Hepatocyte (in vitro differentiated cells): ENCODE data around the gene SLC44A5. TPM values are rescaled to one million over a fixed set of nuclear protein-coding genes. Genes with fewer than 3 reads are reported as not detected.

ENCODE experiments used
- DNase-seq: peaks from one replicate; pipeline ENCODE4 v3.0.0-alpha.2; 2016; ENCODE audit warnings: low spot score
- H2AFZ ChIP-seq: fragments of 200-600 bp; sonication (generic); 2 replicates; pipeline ENCODE4 v1.6.0; 2016; ENCODE audit warnings: antibody characterized with exemption, mild to moderate bottlenecking
- H3K27ac ChIP-seq: fragments of 200-600 bp; sonication (generic); 2 replicates; pipeline ENCODE4 v1.5.1; 2016; ENCODE audit warnings: mild to moderate bottlenecking
- H3K27me3 ChIP-seq: fragments of 200-600 bp; sonication (generic); 2 replicates; pipeline ENCODE4 v1.6.1; 2016
- H3K36me3 ChIP-seq: fragments of 200-600 bp; sonication (generic); replicated peaks from 2 replicates; pipeline ENCODE4 v1.5.1; 2016; ENCODE audit warnings: low read depth; ENCODE audit not compliant: insufficient read depth
- H3K4me1 ChIP-seq: fragments of 200-600 bp; sonication (generic); 2 replicates; pipeline ENCODE4 v1.5.1; 2016; ENCODE audit warnings: mild to moderate bottlenecking, moderate library complexity; ENCODE audit not compliant: insufficient read depth
- H3K4me2 ChIP-seq: fragments of 200-600 bp; sonication (generic); 2 replicates; pipeline ENCODE4 v1.6.0; 2016
- H3K4me3 ChIP-seq: fragments of 200-600 bp; sonication (generic); 2 replicates; pipeline ENCODE4 v1.5.1; 2016; ENCODE audit warnings: mild to moderate bottlenecking
- H3K79me2 ChIP-seq: fragments of 200-600 bp; sonication (generic); 2 replicates; pipeline ENCODE4 v1.6.0; 2017; ENCODE audit warnings: mild to moderate bottlenecking
- H3K9me2 ChIP-seq: fragments of 200-600 bp; sonication (generic); replicated peaks from 2 replicates; pipeline ENCODE4 v1.6.0; 2017; ENCODE audit warnings: mild to moderate bottlenecking; ENCODE audit not compliant: insufficient read depth
- H3K9me3 ChIP-seq: fragments of 200-600 bp; sonication (generic); 2 replicates; pipeline ENCODE4 v1.5.1; 2016; ENCODE audit warnings: low read depth, mild to moderate bottlenecking
- H4K20me1 ChIP-seq: fragments of 200-600 bp; sonication (generic); 2 replicates; pipeline ENCODE4 v1.6.0; 2016; ENCODE audit warnings: mild to moderate bottlenecking; ENCODE audit not compliant: insufficient read depth, poor library complexity, severe bottlenecking
- EZH2 ChIP-seq: fragments of 200-600 bp; sonication (generic); IDR thresholded peaks from 2 replicates; pipeline ENCODE4 v1.6.1; 2016; ENCODE audit warnings: antibody characterized with exemption, mild to moderate bottlenecking, borderline replicate concordance
- EZH2phosphoT487 ChIP-seq: fragments of 200-600 bp; sonication (generic); IDR thresholded peaks from one replicate; pipeline ENCODE4 v1.6.1; 2018; ENCODE audit warnings: antibody characterized with exemption, mild to moderate bottlenecking, low read depth, moderate library complexity; ENCODE audit not compliant: unreplicated experiment, severe bottlenecking
- WGBS: methylation state at CpG from one replicate; pipeline ENCODE4 v1.1.6; 2016; ENCODE audit warnings: low lambda C conversion rate; ENCODE audit errors: missing lambda C conversion rate; 5-methylcytosine and 5-hydroxymethylcytosine counted together
- polyA plus RNA-seq: library from polyadenylated mRNA; unstranded; fragments of >200 nt; fragmentation: Nextera tagmentation; extraction: Ambion mirVana; gene quantifications from 2 replicates; pipeline ENCODE4 v1.2.1, GENCODE V29; 2016
- total RNA-seq: library from RNA; depleted of rRNA; stranded (reverse); fragments of >200 nt; gene quantifications from 2 replicates; pipeline ENCODE4 v1.2.3, GENCODE V29; 2014
- TF ChIP-seq, protein P1 (sequence below): fragments of 200-600 bp; sonication (generic); IDR thresholded peaks from 2 replicates; pipeline ENCODE4 v1.5.1; 2016; ENCODE audit warnings: antibody characterized with exemption, mild to moderate bottlenecking; ENCODE audit not compliant: poor library complexity

SLC44A5 gene
- total and polyA plus RNA-seq, 2 experiments from 2014 or later, result 2.1 to 4.8 TPM

DNA sequence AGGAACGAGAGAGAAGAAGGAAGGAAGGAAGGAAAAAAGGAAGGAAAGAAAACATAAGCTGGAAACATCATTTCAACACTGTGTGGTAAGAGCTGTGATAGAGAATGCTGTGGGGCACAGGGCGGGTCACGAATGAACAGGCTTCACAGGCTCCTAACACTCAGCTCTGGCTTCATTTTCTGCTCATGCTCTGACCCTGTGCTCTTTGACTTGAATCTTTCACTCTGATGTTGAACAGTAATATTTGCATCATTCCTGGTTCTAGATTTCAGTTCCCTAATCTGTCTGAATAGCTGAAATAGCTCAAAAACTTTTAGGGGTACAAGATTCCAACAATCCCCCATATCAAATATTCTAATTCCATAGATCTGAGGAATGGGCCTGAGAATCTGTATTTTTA is 269.4 kb downstream of the SLC44A5 start:
- Histone ChIP-seq H3K4me3 (no peak overlapping the region), H4K20me1 (no peaks in the 10 kb centered on the region), H3K36me3 (no peaks in the 10 kb centered on the region), H3K4me1 (no peaks in the 10 kb centered on the region), H3K9me2 (no peaks in the 10 kb centered on the region), H3K4me2 (no peak overlapping the region), H3K27ac (no peak overlapping the region), H3K27me3 (no peaks in the 10 kb centered on the region), H3K9me3 (no peaks in the 10 kb centered on the region), H3K79me2 (no peaks in the 10 kb centered on the region), H2AFZ (no peak overlapping the region)
- no peak for DNase-seq
- WGBS, result 100% methylated on average over 2 of the region's 3 CpGs
- TF ChIP-seq, protein P1, sequence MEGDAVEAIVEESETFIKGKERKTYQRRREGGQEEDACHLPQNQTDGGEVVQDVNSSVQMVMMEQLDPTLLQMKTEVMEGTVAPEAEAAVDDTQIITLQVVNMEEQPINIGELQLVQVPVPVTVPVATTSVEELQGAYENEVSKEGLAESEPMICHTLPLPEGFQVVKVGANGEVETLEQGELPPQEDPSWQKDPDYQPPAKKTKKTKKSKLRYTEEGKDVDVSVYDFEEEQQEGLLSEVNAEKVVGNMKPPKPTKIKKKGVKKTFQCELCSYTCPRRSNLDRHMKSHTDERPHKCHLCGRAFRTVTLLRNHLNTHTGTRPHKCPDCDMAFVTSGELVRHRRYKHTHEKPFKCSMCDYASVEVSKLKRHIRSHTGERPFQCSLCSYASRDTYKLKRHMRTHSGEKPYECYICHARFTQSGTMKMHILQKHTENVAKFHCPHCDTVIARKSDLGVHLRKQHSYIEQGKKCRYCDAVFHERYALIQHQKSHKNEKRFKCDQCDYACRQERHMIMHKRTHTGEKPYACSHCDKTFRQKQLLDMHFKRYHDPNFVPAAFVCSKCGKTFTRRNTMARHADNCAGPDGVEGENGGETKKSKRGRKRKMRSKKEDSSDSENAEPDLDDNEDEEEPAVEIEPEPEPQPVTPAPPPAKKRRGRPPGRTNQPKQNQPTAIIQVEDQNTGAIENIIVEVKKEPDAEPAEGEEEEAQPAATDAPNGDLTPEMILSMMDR, result no peak
- no peak for TF ChIP-seq EZH2phosphoT487
- no peak for TF ChIP-seq EZH2

DNA sequence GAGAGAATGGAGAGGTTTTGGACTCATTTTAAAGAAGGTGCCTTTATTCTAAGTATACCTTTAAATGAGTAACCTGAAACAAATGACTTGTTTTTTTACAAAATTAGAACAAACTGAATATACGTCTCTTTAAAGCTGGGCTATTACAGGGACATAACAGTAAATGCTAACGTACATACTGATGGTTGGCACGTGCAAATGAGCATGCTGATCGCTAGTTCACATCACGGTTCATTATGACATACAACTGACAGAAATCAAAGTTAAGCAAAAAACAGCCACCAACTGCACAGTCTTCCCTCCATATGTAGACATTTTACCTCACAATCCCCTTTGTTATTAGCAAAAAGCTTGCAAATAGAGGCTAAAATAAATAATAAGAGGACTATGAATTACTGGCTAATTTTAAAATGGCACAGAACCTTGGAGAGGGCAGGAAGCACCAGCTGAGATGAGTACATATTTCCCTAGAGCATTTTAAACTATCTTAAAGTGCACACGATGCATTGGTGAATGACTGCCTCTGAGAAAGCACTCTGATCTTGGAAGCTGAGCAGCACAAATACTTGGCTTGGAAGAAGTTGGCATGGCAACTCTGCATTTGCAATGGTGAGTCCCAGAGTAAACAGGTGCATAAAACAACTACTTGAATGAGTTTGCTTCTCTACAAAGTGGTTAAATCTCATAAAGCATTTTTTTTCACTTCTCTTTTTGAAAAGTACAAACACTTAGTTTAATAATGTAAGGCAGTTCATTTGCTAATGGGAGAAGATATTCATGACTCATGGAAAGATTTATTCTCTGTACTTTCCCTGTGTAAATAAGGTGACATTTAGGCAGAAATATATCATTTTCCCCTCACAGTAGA is 272.1 kb downstream of the SLC44A5 start:
- WGBS, result 89% methylated on average over 6 of the region's 6 CpGs
- Histone ChIP-seq H3K9me3 (no peaks in the 10 kb centered on the region), H3K4me2 (no peak overlapping the region), H2AFZ (no peak overlapping the region), H3K27me3 (no peaks in the 10 kb centered on the region), H3K4me3 (no peak overlapping the region), H3K36me3 (no peaks in the 10 kb centered on the region), H4K20me1 (no peaks in the 10 kb centered on the region), H3K9me2 (no peaks in the 10 kb centered on the region), H3K27ac (no peak overlapping the region), H3K4me1 (no peaks in the 10 kb centered on the region), H3K79me2 (no peaks in the 10 kb centered on the region)
- TF ChIP-seq, protein P1, result no peak
- TF ChIP-seq EZH2phosphoT487 (no peak), EZH2 (no peak)
- no peak for DNase-seq

DNA sequence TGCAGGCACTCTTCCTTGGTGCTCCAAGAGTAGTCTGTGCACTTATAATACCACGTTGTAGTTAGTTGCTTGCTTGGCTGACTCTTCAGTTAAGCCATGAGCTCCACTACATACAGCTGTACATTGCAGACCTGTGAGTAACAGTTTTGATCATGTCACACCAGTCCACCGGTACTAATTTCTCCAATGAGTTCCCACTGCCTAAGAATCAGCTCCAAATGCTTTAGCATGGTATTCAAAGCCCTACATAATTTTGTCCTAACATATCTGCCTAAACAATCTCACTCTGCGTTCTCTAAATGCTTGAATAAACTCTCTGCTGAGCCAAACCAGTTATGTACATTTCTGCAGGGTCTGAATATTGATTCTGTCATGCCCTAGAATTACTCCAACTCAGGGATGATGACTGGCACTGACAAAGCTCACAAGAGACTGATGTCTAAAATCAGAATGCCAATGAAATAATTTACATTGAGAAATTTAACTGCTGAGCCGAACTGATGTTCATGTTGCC is 276.0 kb downstream of the SLC44A5 start:
- Histone ChIP-seq H4K20me1 (no peaks in the 10 kb centered on the region), H3K27ac (no peak overlapping the region)
- 72% methylated on average over 4 of the region's 4 CpGs for WGBS

More for the DNA sequence above, 276.0 kb downstream of the SLC44A5 start:
- DNase-seq, result no peak
- Histone ChIP-seq H3K36me3 (no peaks in the 10 kb centered on the region), H3K4me3 (no peak overlapping the region), H3K9me2 (no peaks in the 10 kb centered on the region), H2AFZ (no peak overlapping the region), H3K4me2 (no peak overlapping the region), H3K79me2 (no peaks in the 10 kb centered on the region), H3K9me3 (no peaks in the 10 kb centered on the region), H3K27me3 (no peaks in the 10 kb centered on the region), H3K4me1 (no peaks in the 10 kb centered on the region)
- TF ChIP-seq, protein P1, result no peak
- TF ChIP-seq EZH2phosphoT487, result no peak
- no peak for TF ChIP-seq EZH2
